Right atrium auricular region (tissue), 2 donors: ENCODE data around the gene RFPL2. TPM values are rescaled to one million over a fixed set of nuclear protein-coding genes. Genes with fewer than 3 reads are reported as not detected.

ENCODE experiments used
- DNase-seq: peaks from one replicate; pipeline ENCODE4 v3.0.0-alpha.2; 2019; ENCODE audit warnings: low spot score
- H3K27ac ChIP-seq, 2 donors: fragments of 200-600 bp; sonication (generic); 1 replicate in 1 of 2; 2 replicates in 1 of 2; pipeline ENCODE4 v1.5.1; 2016 to 2019
- H3K27me3 ChIP-seq, 2 donors: fragments of 200-600 bp; sonication (generic); one replicate each; pipeline versions ENCODE4 v1.5.1 to v1.6.0; 2017 to 2019
- H3K36me3 ChIP-seq: fragments of 200-600 bp; sonication (generic); one replicate; pipeline ENCODE4 v1.5.1; 2016
- H3K4me1 ChIP-seq, 2 donors: fragments of 200-600 bp; sonication (generic); one replicate each; pipeline versions ENCODE4 v1.5.1 to v1.6.0; 2017 to 2019
- H3K4me3 ChIP-seq, 2 donors: fragments of 200-600 bp; sonication (generic); 1 replicate in 1 of 2; 2 replicates in 1 of 2; pipeline ENCODE4 v1.5.1; 2017 to 2019; ENCODE audit warnings: mild to moderate bottlenecking in 1 of 2, moderate library complexity in 1 of 2
- H3K9me3 ChIP-seq, 2 donors: fragments of 200-600 bp; sonication (generic); one replicate each; pipeline ENCODE4 v1.5.1; 2019
- total RNA-seq, 2 donors: library from RNA; depleted of rRNA; stranded (reverse); fragments of >200 nt; gene quantifications; one replicate each; pipeline ENCODE4 v1.1.0, GENCODE V29; 2016
- TF ChIP-seq, protein P1 (sequence below), 2 donors: fragments of 200-600 bp; sonication (generic); IDR thresholded peaks; one replicate each; pipeline ENCODE4 v1.5.1; 2019; ENCODE audit warnings: antibody characterized with exemption in 2 of 2

The RFPL2 gene
- total RNA-seq, 2 donors from 2014 or later = not detected

DNA sequence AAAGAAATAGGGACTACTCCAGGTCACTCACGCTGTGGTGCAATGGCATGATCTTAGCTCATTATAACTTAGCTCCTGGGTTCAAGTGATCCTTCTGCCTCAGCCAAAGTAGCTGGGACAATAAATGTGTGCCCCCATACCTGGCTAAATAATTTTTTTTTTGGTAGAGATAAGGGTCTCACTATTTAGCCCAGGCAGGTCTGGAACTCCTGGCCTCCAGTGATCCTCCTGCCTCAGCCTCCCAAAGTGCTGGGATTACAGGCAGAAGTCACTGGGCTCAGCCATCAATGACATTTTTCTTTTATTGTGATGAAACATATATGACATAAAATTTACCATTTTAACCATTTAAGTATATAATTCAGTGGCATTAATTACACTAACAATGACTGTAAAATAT, 39.7 kb upstream of the RFPL2 start:
- no peaks in the 10 kb centered on the region for H3K36me3 ChIP-seq
- no peak for DNase-seq
- H3K4me1 ChIP-seq = no peaks in the 10 kb centered on the region
- no peak overlapping the region for H3K27ac ChIP-seq
- no peaks in the 10 kb centered on the region for H3K9me3 ChIP-seq
- TF ChIP-seq, protein P1, sequence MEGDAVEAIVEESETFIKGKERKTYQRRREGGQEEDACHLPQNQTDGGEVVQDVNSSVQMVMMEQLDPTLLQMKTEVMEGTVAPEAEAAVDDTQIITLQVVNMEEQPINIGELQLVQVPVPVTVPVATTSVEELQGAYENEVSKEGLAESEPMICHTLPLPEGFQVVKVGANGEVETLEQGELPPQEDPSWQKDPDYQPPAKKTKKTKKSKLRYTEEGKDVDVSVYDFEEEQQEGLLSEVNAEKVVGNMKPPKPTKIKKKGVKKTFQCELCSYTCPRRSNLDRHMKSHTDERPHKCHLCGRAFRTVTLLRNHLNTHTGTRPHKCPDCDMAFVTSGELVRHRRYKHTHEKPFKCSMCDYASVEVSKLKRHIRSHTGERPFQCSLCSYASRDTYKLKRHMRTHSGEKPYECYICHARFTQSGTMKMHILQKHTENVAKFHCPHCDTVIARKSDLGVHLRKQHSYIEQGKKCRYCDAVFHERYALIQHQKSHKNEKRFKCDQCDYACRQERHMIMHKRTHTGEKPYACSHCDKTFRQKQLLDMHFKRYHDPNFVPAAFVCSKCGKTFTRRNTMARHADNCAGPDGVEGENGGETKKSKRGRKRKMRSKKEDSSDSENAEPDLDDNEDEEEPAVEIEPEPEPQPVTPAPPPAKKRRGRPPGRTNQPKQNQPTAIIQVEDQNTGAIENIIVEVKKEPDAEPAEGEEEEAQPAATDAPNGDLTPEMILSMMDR (IDR thresholded peaks at IDR 0.05) = no peak
- no peak overlapping the region for H3K4me3 ChIP-seq
- no peaks in the 10 kb centered on the region for H3K27me3 ChIP-seq

DNA sequence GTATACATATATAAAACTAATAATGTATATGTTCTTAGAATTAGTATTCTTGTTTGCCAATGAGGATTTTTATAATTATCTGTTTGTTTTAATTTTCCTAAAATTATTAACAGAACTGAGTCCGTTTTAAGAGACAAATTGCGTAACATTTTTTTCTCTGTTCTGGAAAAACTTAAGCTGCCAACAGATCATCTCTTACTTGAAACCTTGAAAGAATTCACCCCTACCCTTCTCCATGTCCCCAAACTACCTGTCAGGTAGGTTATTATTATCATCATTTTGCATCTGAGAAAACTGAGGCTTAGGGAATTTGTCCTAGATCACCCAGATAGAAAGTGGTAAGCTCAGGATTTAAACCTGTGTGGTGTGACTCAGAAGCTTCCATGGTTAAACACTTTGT, 35.6 kb upstream of the RFPL2 start:
- Histone ChIP-seq H3K4me3 (no peak overlapping the region), H3K36me3 (no peaks in the 10 kb centered on the region), H3K27me3 (no peaks in the 10 kb centered on the region), H3K4me1 (no peaks in the 10 kb centered on the region), H3K9me3 (no peaks in the 10 kb centered on the region), H3K27ac (no peak overlapping the region)
- DNase-seq = no peak
- TF ChIP-seq, protein P1 (IDR thresholded peaks at IDR 0.05) = no peak

DNA sequence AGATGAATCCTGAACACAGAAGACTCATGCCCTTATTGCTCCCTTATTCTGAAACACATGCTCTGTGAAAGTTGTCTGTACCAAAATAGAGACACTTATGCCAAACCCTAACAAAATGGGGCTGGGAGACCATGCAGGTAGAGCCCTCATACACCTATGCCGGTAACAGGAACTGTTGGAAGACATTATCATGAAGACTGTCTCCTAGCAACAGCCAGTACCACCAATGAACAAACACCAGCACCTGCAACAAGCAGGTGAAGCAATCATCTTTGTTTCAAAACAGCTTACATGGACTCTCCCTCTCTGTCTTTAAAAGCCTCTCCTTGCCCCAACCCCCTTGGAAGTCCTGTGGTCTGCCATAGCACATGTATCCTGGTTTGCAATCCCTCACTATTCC, 33.0 kb upstream of the RFPL2 start:
- no peak overlapping the region for H3K4me3 ChIP-seq
- no peaks in the 10 kb centered on the region for H3K9me3 ChIP-seq
- TF ChIP-seq, protein P1 (IDR thresholded peaks at IDR 0.05) = no peak
- DNase-seq = no peak
- no peaks in the 10 kb centered on the region for H3K36me3 ChIP-seq
- H3K27ac ChIP-seq = no peak overlapping the region
- H3K4me1 ChIP-seq = no peaks in the 10 kb centered on the region
- no peaks in the 10 kb centered on the region for H3K27me3 ChIP-seq

DNA sequence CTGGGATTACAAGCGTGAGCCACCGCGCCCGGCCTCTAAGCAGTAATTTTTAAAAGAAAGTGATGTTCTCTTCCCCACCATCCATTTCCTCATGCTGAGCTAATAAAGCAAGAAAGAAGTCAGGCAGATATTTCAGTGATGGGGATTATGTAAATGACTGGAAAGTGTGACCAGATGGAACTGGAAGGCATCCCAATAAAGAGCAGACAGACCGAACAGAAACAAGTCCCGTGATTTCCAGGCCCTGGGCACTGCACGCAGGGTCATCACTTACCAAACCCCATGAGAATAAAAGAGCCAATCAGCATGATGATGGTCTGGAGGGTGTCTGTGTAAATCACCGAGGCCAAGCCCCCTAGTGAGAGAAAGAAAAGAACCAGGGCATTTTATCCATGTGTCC, 32.1 kb upstream of the RFPL2 start:
- Histone ChIP-seq H3K4me1 (no peaks in the 10 kb centered on the region), H3K36me3 (no peaks in the 10 kb centered on the region), H3K4me3 (no peak overlapping the region), H3K27me3 (no peaks in the 10 kb centered on the region), H3K9me3 (no peaks in the 10 kb centered on the region), H3K27ac (no peak overlapping the region)
- no peak for DNase-seq
- TF ChIP-seq, protein P1 (IDR thresholded peaks at IDR 0.05) = no peak

DNA sequence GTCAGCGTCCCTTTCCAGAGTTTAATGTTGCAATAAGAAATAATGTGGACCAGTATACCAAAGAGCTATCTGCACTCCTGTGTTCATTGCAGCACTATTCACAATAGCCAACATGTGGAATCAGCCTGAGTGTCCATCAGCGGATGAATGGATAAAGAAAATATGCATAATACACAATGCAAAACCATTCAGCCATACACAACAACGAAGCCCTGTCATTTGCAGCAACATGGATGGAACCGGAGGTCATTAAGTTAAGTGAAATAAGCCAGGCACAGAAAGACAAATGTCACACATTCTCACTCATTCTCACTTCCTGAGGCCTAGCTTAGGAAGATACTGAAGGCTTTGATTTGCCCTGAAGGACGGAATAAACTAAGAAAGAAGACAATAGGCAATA, 28.2 kb upstream of the RFPL2 start:
- Histone ChIP-seq H3K4me1 (no peaks in the 10 kb centered on the region), H3K36me3 (no peaks in the 10 kb centered on the region), H3K27me3 (no peaks in the 10 kb centered on the region), H3K9me3 (no peaks in the 10 kb centered on the region), H3K27ac (no peak overlapping the region), H3K4me3 (no peak overlapping the region)
- no peak for DNase-seq
- TF ChIP-seq, protein P1 (IDR thresholded peaks at IDR 0.05) = no peak

DNA sequence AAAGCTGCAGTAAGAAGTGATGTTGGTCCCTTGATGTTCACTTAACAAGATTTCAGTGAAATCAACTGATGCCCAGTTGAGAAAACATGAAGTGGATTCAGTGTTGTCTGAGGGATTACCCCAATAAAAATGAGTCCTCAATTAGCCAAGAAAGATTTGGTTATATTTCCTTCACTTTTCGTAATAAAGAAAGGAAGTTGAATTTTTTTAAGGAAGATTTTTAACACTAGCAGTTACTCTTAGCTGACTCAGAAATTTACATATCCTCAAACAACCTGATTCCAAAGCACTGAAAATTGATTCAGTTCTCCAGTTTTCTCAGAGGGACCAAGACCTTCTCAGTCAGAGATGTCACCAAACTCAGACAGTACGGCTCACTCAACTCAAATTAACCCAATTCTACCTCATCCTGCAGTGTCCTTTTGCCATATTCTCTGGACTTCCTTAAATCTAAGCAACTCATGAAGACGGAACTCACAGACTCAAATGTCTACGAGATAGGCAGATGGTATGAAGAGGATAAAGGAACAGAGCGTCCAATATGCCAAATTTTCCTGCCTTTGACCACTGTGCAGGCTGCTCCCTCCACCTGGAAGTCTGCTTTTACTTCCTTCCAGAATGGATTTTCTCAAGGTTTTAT, 27.4 kb upstream of the RFPL2 start:
- no peak for DNase-seq
- no peaks in the 10 kb centered on the region for H3K9me3 ChIP-seq
- H3K4me1 ChIP-seq = no peaks in the 10 kb centered on the region
- H3K4me3 ChIP-seq = no peak overlapping the region
- H3K36me3 ChIP-seq = no peaks in the 10 kb centered on the region
- H3K27me3 ChIP-seq = no peaks in the 10 kb centered on the region
- H3K27ac ChIP-seq = no peak overlapping the region
- TF ChIP-seq, protein P1 (IDR thresholded peaks at IDR 0.05) = no peak
